Measurements from ENCODE around the gene RIN2.

RIN2 gene

GRCh38 chr20:19765266-19765665 is 7.2 kb downstream of the RIN2 start:
- no peak for DNase-seq (ENCODE audit: low spot score)

- no peak for DNase-seq (ENCODE audit: low spot score)
Measured at GRCh38 chr20:19765913-19766312, 7.9 kb downstream of the RIN2 start.

GRCh38 chr20:19767070-19767469 is 9.0 kb downstream of the RIN2 start:
- no peak for DNase-seq (ENCODE audit: low spot score)

- no peak for DNase-seq (ENCODE audit: low spot score)
Measured at GRCh38 chr20:19768325-19768842, 10.3 kb downstream of the RIN2 start.

GRCh38 chr20:19769507-19769906 is 11.4 kb downstream of the RIN2 start:
- no peak for DNase-seq (ENCODE audit: low spot score)

GRCh38 chr20:19770375-19770774 is 12.3 kb downstream of the RIN2 start:
- DNase-seq (ENCODE audit: low spot score): no peak

- DNase-seq (ENCODE audit: low spot score): no peak
Measured at GRCh38 chr20:19771031-19771430, 13.0 kb downstream of the RIN2 start.

- DNase-seq (ENCODE audit: low spot score): no peak
Measured at GRCh38 chr20:19773471-19773870, 15.4 kb downstream of the RIN2 start.

- DNase-seq (ENCODE audit: low spot score): no peak
Measured at GRCh38 chr20:19774135-19774933, 16.3 kb downstream of the RIN2 start.

GRCh38 chr20:19775353-19776253 is 17.5 kb downstream of the RIN2 start:
- DNase-seq (ENCODE audit: low spot score): no peak

- no peak for DNase-seq (ENCODE audit: low spot score)
Measured at GRCh38 chr20:19777315-19777714, 19.3 kb downstream of the RIN2 start.

GRCh38 chr20:19777981-19778380 is 19.9 kb downstream of the RIN2 start:
- no peak for DNase-seq (ENCODE audit: low spot score)

- no peak for DNase-seq (ENCODE audit: low spot score)
Measured at GRCh38 chr20:19778404-19778803, 20.3 kb downstream of the RIN2 start.

GRCh38 chr20:19779634-19780033 is 21.6 kb downstream of the RIN2 start:
- no peak for DNase-seq (ENCODE audit: low spot score)

GRCh38 chr20:19780261-19780660 is 22.2 kb downstream of the RIN2 start:
- DNase-seq (ENCODE audit: low spot score): no peak

GRCh38 chr20:19781235-19781634 is 23.2 kb downstream of the RIN2 start:
- no peak for DNase-seq (ENCODE audit: low spot score)

- no peak for DNase-seq (ENCODE audit: low spot score)
Measured at GRCh38 chr20:19782669-19783068, 24.6 kb downstream of the RIN2 start.

- no peak for DNase-seq (ENCODE audit: low spot score)
Measured at GRCh38 chr20:19783966-19784401, 25.9 kb downstream of the RIN2 start.

GRCh38 chr20:19784511-19785172 is 26.6 kb downstream of the RIN2 start:
- DNase-seq (ENCODE audit: low spot score): no peak

- DNase-seq (ENCODE audit: low spot score): no peak
Measured at GRCh38 chr20:19785173-19785982, 27.3 kb downstream of the RIN2 start.

- no peak for DNase-seq (ENCODE audit: low spot score)
Measured at GRCh38 chr20:19785983-19786285, 27.9 kb downstream of the RIN2 start.

- no peak for DNase-seq (ENCODE audit: low spot score)
Measured at GRCh38 chr20:19786311-19786710, 28.3 kb downstream of the RIN2 start.
